HepG2 (cell line): ENCODE results near the gene RAB8A. TPM values are rescaled to one million over a fixed set of nuclear protein-coding genes. Genes with fewer than 3 reads are reported as not detected.

ENCODE experiments used
- ATAC-seq: fragments of 200-7000 bp; cut with Tn5 transposase; 3 replicates; pipeline ENCODE4 v1.9.1; 2020; ENCODE audit warnings: mild to moderate bottlenecking, moderate library complexity
- BruUV-seq: library from RNA; stranded (reverse); fragments of 400-500 nt; replicated peaks from 2 replicates; lab custom pipeline; 2021; lab: Mats Ljungman, UMichigan
- CTCF ChIA-PET: fragments of 300-600 bp; formaldehyde crosslinking; extraction: SDS; loops from one replicate; lab custom pipeline; 2021; ENCODE audit warnings: low total read pairs, inconsistent platforms, low intra/inter-chr PET ratio; lab: Yijun Ruan, JAX
- POLR2A ChIA-PET: fragments of 350-600 bp; sonication (Branson Sonifier 250); formaldehyde crosslinking; loops from one replicate; lab custom pipeline; 2020; ENCODE audit warnings: antibody characterized with exemption, inconsistent platforms; lab: Yijun Ruan, JAX
- DNase-seq: peaks from one replicate; pipeline ENCODE4 v3.0.0-alpha.2; 2015; ENCODE audit warnings: low spot score
- FAIRE-seq: peaks from 3 replicates; lab custom pipeline; 2011; peaks lifted over from hg19 to GRCh38; lab: Jason Lieb, UNC
- H2AFZ ChIP-seq: one replicate; pipeline ENCODE4 v1.6.1; 2011; ENCODE audit warnings: low read length, inconsistent platforms
- H3K27ac ChIP-seq: fragments of 300-600 bp; 3 replicates; pipeline ENCODE4 v1.8.0; 2011; ENCODE audit warnings: mixed run types, mild to moderate bottlenecking, mixed read lengths, low read length, inconsistent platforms; ENCODE audit not compliant: insufficient read depth; ENCODE audit errors: extremely low read length
- H3K27me3 ChIP-seq, 2 experiments: fragments of 200-600 bp in 1 of 2; 2 replicates in 1 of 2; 3 replicates in 1 of 2; pipeline versions ENCODE4 v1.6.0 to v1.8.0; 2011; ENCODE audit warnings: low read length in 2 of 2, mild to moderate bottlenecking in 2 of 2, moderate library complexity in 2 of 2, inconsistent platforms in 1 of 2; ENCODE audit not compliant: insufficient read depth in 2 of 2, control insufficient read depth in 1 of 2
- H3K36me3 ChIP-seq, 2 experiments: fragments of 200-600 bp in 1 of 2; replicated peaks in 1 of 2; 2 replicates in 1 of 2; 3 replicates in 1 of 2; pipeline versions ENCODE4 v1.5.1 to v1.8.0; 2011; ENCODE audit warnings: low read length in 2 of 2, inconsistent platforms in 1 of 2; ENCODE audit not compliant: insufficient read depth in 2 of 2, control insufficient read depth in 1 of 2
- H3K4me1 ChIP-seq: 2 replicates; pipeline ENCODE4 v1.5.1; 2012; ENCODE audit warnings: low read length, inconsistent platforms; ENCODE audit not compliant: insufficient read depth
- H3K4me2 ChIP-seq: 2 replicates; pipeline ENCODE4 v1.6.0; 2011; ENCODE audit warnings: low read depth, low read length, inconsistent platforms
- H3K4me3 ChIP-seq, 3 experiments: fragments of 200-600 bp in 1 of 3; sonication (generic), shearing (Covaris generic) in 1 of 3; replicated peaks in 1 of 3; 2 replicates each; pipeline ENCODE4 v1.5.1; 2011 to 2016; ENCODE audit warnings: low read length in 3 of 3, inconsistent platforms in 2 of 3, low read depth in 2 of 3, mild to moderate bottlenecking in 2 of 3, control low read depth in 1 of 3, mixed read lengths in 1 of 3; ENCODE audit not compliant: insufficient read depth in 1 of 3
- H3K79me2 ChIP-seq: one replicate; pipeline ENCODE4 v1.6.1; 2011; ENCODE audit warnings: low read length, inconsistent platforms; ENCODE audit not compliant: insufficient read depth
- H3K9ac ChIP-seq: 2 replicates; pipeline ENCODE4 v1.6.0; 2011; ENCODE audit warnings: mild to moderate bottlenecking, low read depth, low read length, inconsistent platforms; ENCODE audit not compliant: insufficient read depth
- H3K9me3 ChIP-seq: 2 replicates; pipeline ENCODE4 v1.5.1; 2012; ENCODE audit warnings: mild to moderate bottlenecking, low read length
- H4K20me1 ChIP-seq: 2 replicates; pipeline ENCODE4 v1.6.0; 2011; ENCODE audit warnings: inconsistent platforms, mild to moderate bottlenecking, low read length, moderate library complexity; ENCODE audit not compliant: insufficient read depth
- EP300 ChIP-seq, 3 experiments: sonication (generic) in 1 of 3; formaldehyde crosslinking in 1 of 3; IDR thresholded peaks; 2 replicates each; pipeline versions ENCODE4 v1.5.1 to v1.6.1; 2011 to 2020; ENCODE audit warnings: low read depth in 2 of 3, low read length in 2 of 3, borderline replicate concordance in 1 of 3, improper control_type of control experiment in 1 of 3, mild to moderate bottlenecking in 1 of 3, missing genetic modification reagents in 1 of 3, moderate library complexity in 1 of 3
- FOXA3 ChIP-seq: IDR thresholded peaks from 2 replicates; pipeline ENCODE4 v1.6.1; 2016; ENCODE audit warnings: missing genetic modification reagents, missing compliant biosample characterization
- HNRNPLL ChIP-seq: fragments of 200-400 bp; formaldehyde crosslinking; IDR thresholded peaks from 2 replicates; pipeline ENCODE4 v1.6.1; 2017; ENCODE audit warnings: mild to moderate bottlenecking, low read depth, low read length; ENCODE audit not compliant: poor library complexity, severe bottlenecking
- HOXD1 ChIP-seq: sonication (generic); formaldehyde crosslinking; IDR thresholded peaks from 2 replicates; pipeline ENCODE4 v1.5.0; 2020; ENCODE audit warnings: missing genetic modification reagents
- ISL2 ChIP-seq: sonication (generic); formaldehyde crosslinking; IDR thresholded peaks from 2 replicates; pipeline ENCODE4 v1.5.0; 2020; ENCODE audit warnings: missing genetic modification reagents
- MLX ChIP-seq: IDR thresholded peaks from 2 replicates; pipeline ENCODE4 v1.6.1; 2016
- NFYB ChIP-seq: sonication (generic); formaldehyde crosslinking; IDR thresholded peaks from 2 replicates; pipeline ENCODE4 v1.4.0; 2020; ENCODE audit warnings: missing genetic modification reagents
- RARA ChIP-seq: IDR thresholded peaks from 2 replicates; pipeline ENCODE4 v1.6.1; 2016; ENCODE audit warnings: missing genetic modification reagents, missing compliant biosample characterization
- TERF1 ChIP-seq: sonication (generic); formaldehyde crosslinking; IDR thresholded peaks from 2 replicates; pipeline ENCODE4 v1.8.0; 2022; ENCODE audit warnings: mild to moderate bottlenecking, missing genetic modification reagents, moderate library complexity
- TP53 ChIP-seq: sonication (generic); formaldehyde crosslinking; conservative IDR thresholded peaks from 2 replicates; pipeline ENCODE4 v1.4.0; 2020; ENCODE audit warnings: missing genetic modification reagents
- ZNF10 ChIP-seq: sonication (generic); formaldehyde crosslinking; IDR thresholded peaks from 2 replicates; pipeline ENCODE4 v1.4.0; 2020; ENCODE audit warnings: mild to moderate bottlenecking, low read depth, missing genetic modification reagents, borderline replicate concordance
- ZNF614 ChIP-seq: IDR thresholded peaks from 2 replicates; pipeline ENCODE4 v1.6.1; 2018; ENCODE audit warnings: missing biosample characterization, missing genetic modification reagents, inconsistent platforms, borderline replicate concordance
- ZNF672 ChIP-seq: sonication (generic); formaldehyde crosslinking; IDR thresholded peaks from 2 replicates; pipeline ENCODE4 v1.8.1; 2022; ENCODE audit warnings: missing genetic modification reagents
- ZNF75D ChIP-seq: sonication (generic); formaldehyde crosslinking; IDR thresholded peaks from 2 replicates; pipeline ENCODE4 v1.8.1; 2023; ENCODE audit warnings: missing genetic modification reagents, mild to moderate bottlenecking, borderline replicate concordance
- ZNF782 ChIP-seq: sonication (generic); formaldehyde crosslinking; IDR thresholded peaks from 2 replicates; pipeline ENCODE4 v1.4.0; 2020; ENCODE audit warnings: missing genetic modification reagents, mild to moderate bottlenecking, borderline replicate concordance
- WGBS: methylation state at CpG from one replicate; pipeline ENCODE4 v1.1.6; 2017; ENCODE audit warnings: low lambda C conversion rate; 5-methylcytosine and 5-hydroxymethylcytosine counted together
- in situ Hi-C: cut with HindIII; loops from 2 replicates; pipeline ENCODE4 v1.10.0; 2017; ENCODE audit warnings: low pct_unique_long_range_greater_than_20kb; ENCODE audit not compliant: extremely low pct_ligation_motif_present
- intact Hi-C: fragments of 100-400 bp; cut with micrococcal nuclease; formaldehyde crosslinking; loops from one replicate; pipeline ENCODE4 v1.10.0; 2022; ENCODE audit not compliant: unreplicated experiment
- polyA plus RNA-seq, 8 experiments: library from polyadenylated mRNA; depleted of rRNA in 3 of 8; stranded (reverse) in 7 of 8; unstranded in 1 of 8; fragments of >200 nt; fragmentation: Illumina TruSeq in 4 of 8; extraction: Trizol in 4 of 8; gene quantifications; 2 replicates each; pipeline versions ENCODE4 v1.2.1 to v1.2.3, GENCODE V29; 2011 to 2016; ENCODE audit warnings: low read depth in 4 of 8, missing spikeins in 1 of 8, mixed read lengths in 1 of 8; ENCODE audit not compliant: insufficient read depth in 1 of 8
- total RNA-seq, 5 experiments: library from RNA; depleted of rRNA; stranded (reverse); fragments of >200 nt; fragmentation: Illumina TruSeq; extraction: Trizol; gene quantifications; 2 replicates each; pipeline ENCODE4 v1.2.3, GENCODE V29; 2016; ENCODE audit warnings: low read depth in 1 of 5

Gene RAB8A
- total and polyA plus RNA-seq, 2 of the 13 experiments (the other 11 are each of a cell fraction or from before 2014, with no cell fraction given), result 36.7 to 45.0 TPM

GRCh38 chr19:16156904-16157303, 45.2 kb downstream of the RAB8A start (continued):
- TF ChIP-seq TERF1 (no peak), MLX (CRISPR knock-in tag) (no peak), ZNF614 (CRISPR knock-in tag) (no peak), HOXD1 (CRISPR knock-in tag) (no peak), ZNF672 (CRISPR knock-in tag) (no peak), HNRNPLL (no peak), EP300 (IDR thresholded peaks at IDR 0.05; ENCODE audit: low read depth in 2 of 2, low read length in 2 of 2) (no peak), EP300 (CRISPR knock-in tag; IDR thresholded peaks at IDR 0.05; ENCODE audit: borderline replicate concordance) (no peak), ZNF75D (no peak), RARA (no peak), ISL2 (CRISPR knock-in tag) (no peak), FOXA3 (CRISPR knock-in tag) (no peak), ZNF782 (CRISPR knock-in tag) (no peak)

DNA sequence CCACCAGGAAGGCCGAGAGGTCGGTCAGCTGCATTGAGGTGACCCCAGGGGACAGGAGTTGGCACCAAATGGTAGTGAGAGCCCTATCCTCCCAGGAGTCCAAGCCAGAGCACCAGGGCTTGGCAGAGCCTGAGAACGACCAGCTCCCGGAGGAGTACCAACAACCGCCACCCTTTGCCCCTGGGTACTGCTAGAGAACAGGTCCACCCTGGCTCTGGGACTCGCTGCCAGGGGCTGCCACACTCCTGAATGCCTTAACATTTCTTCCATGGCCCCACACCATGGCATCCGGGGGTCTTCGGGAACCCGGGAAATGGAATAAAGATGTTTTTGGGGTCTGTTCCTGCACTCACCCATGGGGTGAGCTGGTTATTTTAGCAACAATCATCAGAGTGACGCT, 45.9 kb downstream of the RAB8A start:
- POLR2A ChIA-PET, result interaction anchor here (1.2 kb wide), 1 partner anchor 14 kb away, joined by 3 read pairs; the partner anchor contains the start of gene HSH2D
- no peak overlapping the region for H3K4me3 ChIP-seq
- FAIRE-seq, result no peak
- TF ChIP-seq TP53 (CRISPR knock-in tag) (no peak), ZNF10 (CRISPR knock-in tag) (no peak), NFYB (CRISPR knock-in tag) (no peak)
- TF ChIP-seq, all 625 proteins: peak for 0
- BruUV-seq, result no TSS peak
- H3K9ac ChIP-seq, result no peak overlapping the region
- H3K27me3 ChIP-seq, result no peaks in the 10 kb centered on the region
- no peaks in the 10 kb centered on the region; a peak in 1 of 5 replicates for H3K36me3 ChIP-seq
- no peak overlapping the region for H3K4me2 ChIP-seq
- intact Hi-C loops, result no loop called here
- H2AFZ ChIP-seq, result no peak overlapping the region
- H3K27ac ChIP-seq, result no peak overlapping the region
- 80% methylated on average over 6 of the region's 10 CpGs for WGBS
- H3K79me2 ChIP-seq, result no peaks in the 10 kb centered on the region
- ATAC-seq (peak; percentile 16; the same call in 1 of the 3 replicates), DNase-seq (no peak)
- CTCF ChIA-PET, result no interaction called here
- in situ Hi-C loops, result loop anchor here (25.0 kb wide), 1 partner anchor 520 kb away; the partner anchor contains the start of gene CYP4F3
- no peaks in the 10 kb centered on the region for H3K9me3 ChIP-seq
- peaks cover 10% of the 10 kb centered on the region; the same call in 1 of the 2 replicates for H3K4me1 ChIP-seq
- no peaks in the 10 kb centered on the region for H4K20me1 ChIP-seq
